Adrenal gland (tissue), 12 donors: ENCODE results near the gene RAB30. TPM values are rescaled to one million over a fixed set of nuclear protein-coding genes. Genes with fewer than 3 reads are reported as not detected.
"Not testable (repeated sequence)": the region's sequence is repeated elsewhere in the genome, so short reads cannot be mapped to it uniquely, and the experiment has no call there.

Source experiments
- DNase-seq, 7 donors: peaks; one replicate each; pipeline ENCODE4 v3.0.0-alpha.2; 2019 to 2020
- H3K27ac ChIP-seq, 5 donors: fragments of 200-600 bp; sonication (generic) in 4 of 5; 1 replicate in 3 of 5; 2 replicates in 2 of 5; pipeline versions ENCODE4 v1.5.1 to v1.8.0; 2016 to 2020; ENCODE audit warnings: mild to moderate bottlenecking in 1 of 5
- H3K27me3 ChIP-seq: fragments of 200-600 bp; 2 replicates; pipeline ENCODE4 v1.8.0; 2021
- H3K36me3 ChIP-seq, 2 donors: fragments of 200-600 bp; replicated peaks in 1 of 2; 1 replicate in 1 of 2; 2 replicates in 1 of 2; pipeline versions ENCODE4 v1.5.1 to v1.8.0; 2018 to 2022
- H3K4me1 ChIP-seq, 2 donors: fragments of 200-600 bp; replicated peaks in 1 of 2; 1 replicate in 1 of 2; 2 replicates in 1 of 2; pipeline versions ENCODE4 v1.5.1 to v1.8.0; 2018 to 2021
- H3K4me3 ChIP-seq, 4 donors: fragments of 200-600 bp; sonication (generic) in 3 of 4; one replicate each; pipeline ENCODE4 v1.5.1; 2016 to 2018
- H3K9me3 ChIP-seq, 3 donors: fragments of 200-600 bp; sonication (generic) in 1 of 3; replicated peaks in 1 of 3; 1 replicate in 2 of 3; 2 replicates in 1 of 3; pipeline versions ENCODE4 v1.5.1 to v1.8.0; 2016 to 2021
- CTCF ChIP-seq, 6 experiments: fragments of 450-650 bp in 4 of 6; fragments of 200-600 bp in 2 of 6; sonication (generic) in 1 of 6; IDR thresholded peaks; 1 replicate in 5 of 6; 2 replicates in 1 of 6; pipeline versions ENCODE4 v1.5.1 to v1.8.0; 2016 to 2021; ENCODE audit warnings: antibody characterized with exemption in 6 of 6, mild to moderate bottlenecking in 2 of 6, moderate library complexity in 1 of 6
- POLR2A ChIP-seq, 2 donors: fragments of 450-650 bp; IDR thresholded peaks; one replicate each; pipeline ENCODE4 v1.6.1; 2017; ENCODE audit warnings: antibody characterized with exemption in 2 of 2, mild to moderate bottlenecking in 2 of 2, moderate library complexity in 1 of 2
- WGBS, 4 donors: extraction: QIAGEN DNeasy Blood & Tissue Kit in 2 of 4; methylation state at CpG; one replicate each; pipeline versions ENCODE4 v1.1.5 to v1.1.7; 2013 to 2017; 5-methylcytosine and 5-hydroxymethylcytosine counted together
- intact Hi-C, 2 donors: fragments of 100-400 bp; cut with DNase I; formaldehyde crosslinking; loops; one replicate each; pipeline versions ENCODE4 v1.14.1 to v1.15.0; 2022 to 2023
- polyA plus RNA-seq, 3 donors: library from polyadenylated mRNA; stranded (reverse); fragments of 200-250 nt in 2 of 3; fragments of 350-450 nt in 1 of 3; fragmentation: Illumina TruSeq in 1 of 3; extraction: RNeasy Lipid Tissue Mini Kit (QIAGEN cat#74804) in 1 of 3; gene quantifications; one replicate each; pipeline ENCODE4 v1.2.3, GENCODE V29; 2013 to 2014
- total RNA-seq, 9 donors: library from RNA; depleted of rRNA in 4 of 9; stranded (reverse); fragments of >200 nt in 4 of 9; fragments of 120-200 nt in 1 of 9; fragmentation: NEBNext Ultra II Directional in 1 of 9; extraction: Animal tissue kit (Norgen Biotek cat#: 25700) in 1 of 9; gene quantifications; one replicate each; pipeline versions ENCODE4 v1.1.0 to v1.2.4, GENCODE V29; 2013 to 2023
- donor health status: healthy with polysubstance abuse.
- donor health status: Bipolar disorder and iron deficiency.
- donor health status: DM: yes; HTN: yes; CAD: no.
- donor health status: DM: no; HTN: no; CAD: no.
- donor health status: DM: no; HTN: no; CAD: no.
- donor health status: DM: yes; HTN: yes; CAD: no.

RAB30 gene
- total and polyA plus RNA-seq, 12 donors: 5.1 to 69.4 (median 41.7) TPM

GRCh38 chr11:82960779-82961143, 110.9 kb downstream of the RAB30 start:
- TF ChIP-seq CTCF (IDR thresholded peaks at IDR 0.05) (no peak), POLR2A (IDR thresholded peaks at IDR 0.05) (no peak)
- WGBS, 4 donors: 82 to 93% (median 85%) methylated on average over 2 of the region's 2 CpGs
- H3K4me3 ChIP-seq: no peak overlapping the region

GRCh38 chr11:82959987-82960778, 111.5 kb downstream of the RAB30 start:
- no peak for DNase-seq
- no peak overlapping the region for H3K27ac ChIP-seq
- TF ChIP-seq CTCF (IDR thresholded peaks at IDR 0.05): no peak
- TF ChIP-seq POLR2A (IDR thresholded peaks at IDR 0.05): no peak
- WGBS, 4 donors: 67 to 70% (median 69%) methylated on average over 5 of the region's 5 CpGs
- H3K4me3 ChIP-seq: no peak overlapping the region
- no peaks in the 10 kb centered on the region for H3K9me3 ChIP-seq
- H3K36me3 ChIP-seq: no peaks in the 10 kb centered on the region
- intact Hi-C loops: no loop called here
- H3K4me1 ChIP-seq: no peaks in the 10 kb centered on the region
- H3K27me3 ChIP-seq: no peaks in the 10 kb centered on the region

More at GRCh38 chr11:82960779-82961143, 110.9 kb downstream of the RAB30 start:
- intact Hi-C loops: no loop called here
- Histone ChIP-seq H3K27me3 (no peaks in the 10 kb centered on the region), H3K4me1 (no peaks in the 10 kb centered on the region), H3K36me3 (no peaks in the 10 kb centered on the region), H3K9me3 (no peaks in the 10 kb centered on the region), H3K27ac (no peak overlapping the region)
- no peak for DNase-seq

- WGBS, 4 donors: 72 to 77% (median 74%) methylated on average over 6 to 9 of the region's 9 CpGs
- H3K9me3 ChIP-seq, DNase-seq, H3K36me3 ChIP-seq, H3K27me3 ChIP-seq, H3K27ac ChIP-seq, H3K4me3 ChIP-seq, H3K4me1 ChIP-seq, intact Hi-C loops: not testable (repeated sequence)
Measured at GRCh38 chr11:82955736-82956453, 115.8 kb downstream of the RAB30 start.

- H3K9me3 ChIP-seq, H3K4me3 ChIP-seq, H3K27ac ChIP-seq, DNase-seq, intact Hi-C loops, H3K27me3 ChIP-seq, H3K36me3 ChIP-seq, H3K4me1 ChIP-seq: not testable (repeated sequence)
- WGBS, 4 donors: 88 to 98% (median 94%) methylated on average over 2 of the region's 2 CpGs
Measured at GRCh38 chr11:82950502-82950901, 121.2 kb downstream of the RAB30 start.

GRCh38 chr11:82949352-82949751, 122.3 kb downstream of the RAB30 start:
- Histone ChIP-seq H3K4me3 (no peak overlapping the region), H3K9me3 (no peaks in the 10 kb centered on the region), H3K27ac (no peak overlapping the region), H3K36me3 (no peaks in the 10 kb centered on the region), H3K27me3 (no peaks in the 10 kb centered on the region), H3K4me1 (no peaks in the 10 kb centered on the region)
- intact Hi-C loops: no loop called here
- no peak for TF ChIP-seq POLR2A (IDR thresholded peaks at IDR 0.05)
- TF ChIP-seq CTCF (IDR thresholded peaks at IDR 0.05): no peak
- DNase-seq: no peak
